ENCODE measurements around the gene RFTN2. TPM values are rescaled to one million over a fixed set of nuclear protein-coding genes. Genes with fewer than 3 reads are reported as not detected.

RFTN2 gene
- total and polyA plus RNA-seq, 9 of the 15 experiments (the other 6 are each of a cell fraction or from before 2014, with no cell fraction given): 0.01 to 0.11 (median 0.04) TPM; not detected in 6

- Histone ChIP-seq H4K20me1 (replicated peaks; ENCODE audit: control insufficient read depth, insufficient read depth, low read length) (no peaks in the 10 kb centered on the region), H3K79me2 (ENCODE audit: control insufficient read depth, insufficient read depth, low read length) (no peaks in the 10 kb centered on the region), H3K9ac (ENCODE audit: insufficient read depth in 1 of 2, low read depth in 2 of 2, low read length in 2 of 2) (no peak overlapping the region), H3K9me3 (replicated peaks; ENCODE audit: control insufficient read depth, insufficient read depth, low read depth, low read length) (no peaks in the 10 kb centered on the region), H3K9me1 (ENCODE audit: control insufficient read depth, insufficient read depth, low read length) (no peaks in the 10 kb centered on the region), H3K4me2 (ENCODE audit: insufficient read depth, low read length) (no peak overlapping the region), H3K27me3 (ENCODE audit: control insufficient read depth in 2 of 2, insufficient read depth in 2 of 2, low read length in 2 of 2) (no peaks in the 10 kb centered on the region), H3K4me3 (no peak overlapping the region), H3K36me3 (ENCODE audit: control insufficient read depth, insufficient read depth, low read length) (no peaks in the 10 kb centered on the region), H3K27ac (ENCODE audit: extremely low read depth, low read depth, low read length) (no peak overlapping the region), H2AFZ (ENCODE audit: low read depth, low read length) (no peak overlapping the region), H3K4me1 (replicated peaks in 1 of 2; ENCODE audit: control insufficient read depth in 2 of 2, insufficient read depth in 2 of 2, low read length in 2 of 2) (no peaks in the 10 kb centered on the region)
- TF ChIP-seq GTF3C2 (IDR thresholded peaks at IDR 0.05; ENCODE audit: borderline replicate concordance, extremely low read depth, insufficient read length): no peak
- TF ChIP-seq FOXJ3 (CRISPR knock-in tag; IDR thresholded peaks at IDR 0.05): no peak
- no peak for TF ChIP-seq EGR1 (conservative IDR thresholded peaks at IDR 0.05)
- TF ChIP-seq E2F4 (CRISPR knock-in tag; IDR thresholded peaks at IDR 0.05; ENCODE audit: low read depth): no peak
- no peak for TF ChIP-seq RBFOX2 (IDR thresholded peaks at IDR 0.05; ENCODE audit: low read depth, low read length)
- no peak for TF ChIP-seq NCOA6 (IDR thresholded peaks at IDR 0.05)
- no peak for TF ChIP-seq ZNF507 (tag; conservative IDR thresholded peaks at IDR 0.05)
- TF ChIP-seq XRCC3 (IDR thresholded peaks at IDR 0.05): no peak
- no TSS peak for BruUV-seq (replicated peaks)
- no peak for FAIRE-seq
- in situ Hi-C loops (cut with MboI) (no loop called here), intact Hi-C loops (cut with micrococcal nuclease) (no loop called here)
- CTCF ChIA-PET (ENCODE audit: low intra/inter-chr PET ratio): no interaction called here
- POLR2A ChIA-PET: no interaction called here
- DNase-seq (ENCODE audit: extremely low read depth in 1 of 4, low spot score in 3 of 4): no peak
- ATAC-seq: no peak
Observed at GRCh38 chr2:197657562-197657961, 17.8 kb downstream of the RFTN2 start.

Measured in K562 (cell line).